ENCODE data around the gene SLC12A7. TPM values are rescaled to one million over a fixed set of nuclear protein-coding genes. Genes with fewer than 3 reads are reported as not detected.

SLC12A7 gene
- total RNA-seq, 2 donors from 2014 or later = 18.4 to 34.6 TPM

DNA sequence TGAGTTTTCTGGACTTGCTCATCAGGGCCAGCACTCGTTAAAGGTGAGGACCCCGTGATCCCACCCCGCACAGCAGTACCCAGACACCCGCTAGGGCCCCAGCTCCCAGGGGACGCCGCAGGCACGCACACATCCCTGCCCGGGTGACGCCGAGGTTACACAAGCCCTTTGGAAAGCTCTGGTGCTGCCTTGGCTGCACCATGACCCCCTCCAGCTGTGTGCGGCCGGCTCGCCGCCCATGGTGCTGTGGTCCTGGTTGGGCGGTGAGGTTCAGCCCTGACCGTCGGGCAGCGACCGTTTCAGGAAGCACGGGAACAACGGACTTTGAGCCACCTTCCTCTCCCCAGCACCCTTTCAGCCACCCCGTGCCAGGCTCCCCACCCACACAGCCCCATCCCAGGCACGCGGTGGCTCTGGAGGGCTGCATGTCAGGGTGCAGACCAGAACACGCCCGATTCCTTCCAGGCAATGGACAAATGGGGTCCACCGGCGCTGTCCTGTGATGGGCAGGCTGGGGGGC lies 7.5 kb upstream of the SLC12A7 start:
- H3K4me1 ChIP-seq (ENCODE audit: control insufficient read depth in 1 of 2, low read depth in 2 of 2) = no peaks in the 10 kb centered on the region
- no peak for DNase-seq (ENCODE audit: low spot score)
- TF ChIP-seq, protein P1, sequence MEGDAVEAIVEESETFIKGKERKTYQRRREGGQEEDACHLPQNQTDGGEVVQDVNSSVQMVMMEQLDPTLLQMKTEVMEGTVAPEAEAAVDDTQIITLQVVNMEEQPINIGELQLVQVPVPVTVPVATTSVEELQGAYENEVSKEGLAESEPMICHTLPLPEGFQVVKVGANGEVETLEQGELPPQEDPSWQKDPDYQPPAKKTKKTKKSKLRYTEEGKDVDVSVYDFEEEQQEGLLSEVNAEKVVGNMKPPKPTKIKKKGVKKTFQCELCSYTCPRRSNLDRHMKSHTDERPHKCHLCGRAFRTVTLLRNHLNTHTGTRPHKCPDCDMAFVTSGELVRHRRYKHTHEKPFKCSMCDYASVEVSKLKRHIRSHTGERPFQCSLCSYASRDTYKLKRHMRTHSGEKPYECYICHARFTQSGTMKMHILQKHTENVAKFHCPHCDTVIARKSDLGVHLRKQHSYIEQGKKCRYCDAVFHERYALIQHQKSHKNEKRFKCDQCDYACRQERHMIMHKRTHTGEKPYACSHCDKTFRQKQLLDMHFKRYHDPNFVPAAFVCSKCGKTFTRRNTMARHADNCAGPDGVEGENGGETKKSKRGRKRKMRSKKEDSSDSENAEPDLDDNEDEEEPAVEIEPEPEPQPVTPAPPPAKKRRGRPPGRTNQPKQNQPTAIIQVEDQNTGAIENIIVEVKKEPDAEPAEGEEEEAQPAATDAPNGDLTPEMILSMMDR (IDR thresholded peaks at IDR 0.05) = no peak

DNA sequence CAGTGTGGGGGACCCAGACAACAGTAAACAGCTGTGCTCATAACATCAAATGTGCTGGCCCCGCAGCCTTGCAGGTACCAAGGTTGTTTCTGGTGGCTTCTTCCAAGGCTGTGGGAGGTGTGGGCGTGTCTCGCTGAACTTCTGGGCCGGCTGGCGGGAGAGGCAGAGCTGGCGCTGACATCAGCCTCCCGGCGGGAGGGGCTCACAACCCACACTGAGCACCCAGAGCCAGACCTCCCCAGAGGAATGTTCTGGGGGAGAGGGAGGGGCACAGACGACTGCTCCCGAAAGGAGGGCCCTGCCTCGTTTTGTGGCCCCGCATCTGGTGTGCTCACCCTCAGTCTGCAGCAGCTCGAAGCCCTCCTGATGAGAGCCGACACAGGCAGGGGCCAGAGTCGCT lies 6.9 kb upstream of the SLC12A7 start:
- no peaks in the 10 kb centered on the region for H3K36me3 ChIP-seq
- TF ChIP-seq, protein P1 (IDR thresholded peaks at IDR 0.05) = no peak
- H3K9me3 ChIP-seq = no peaks in the 10 kb centered on the region
- no peaks in the 10 kb centered on the region for H3K27me3 ChIP-seq (replicated peaks; ENCODE audit: insufficient read depth)
- no peak overlapping the region for H3K27ac ChIP-seq
- no peak overlapping the region for H3K4me3 ChIP-seq
- DNase-seq (ENCODE audit: low spot score) = no peak
- ATAC-seq (ENCODE audit: insufficient number of reproducible peaks, low FRiP score, low read depth) = no peak
- no peaks in the 10 kb centered on the region for H3K4me1 ChIP-seq (ENCODE audit: control insufficient read depth in 1 of 2, low read depth in 2 of 2)

More for the DNA sequence above, 7.5 kb upstream of the SLC12A7 start:
- H3K36me3 ChIP-seq = no peaks in the 10 kb centered on the region
- no peak for ATAC-seq (ENCODE audit: insufficient number of reproducible peaks, low FRiP score, low read depth)
- H3K27ac ChIP-seq = no peak overlapping the region
- H3K4me3 ChIP-seq = no peak overlapping the region
- H3K27me3 ChIP-seq (replicated peaks; ENCODE audit: insufficient read depth) = no peaks in the 10 kb centered on the region
- no peaks in the 10 kb centered on the region for H3K9me3 ChIP-seq

DNA sequence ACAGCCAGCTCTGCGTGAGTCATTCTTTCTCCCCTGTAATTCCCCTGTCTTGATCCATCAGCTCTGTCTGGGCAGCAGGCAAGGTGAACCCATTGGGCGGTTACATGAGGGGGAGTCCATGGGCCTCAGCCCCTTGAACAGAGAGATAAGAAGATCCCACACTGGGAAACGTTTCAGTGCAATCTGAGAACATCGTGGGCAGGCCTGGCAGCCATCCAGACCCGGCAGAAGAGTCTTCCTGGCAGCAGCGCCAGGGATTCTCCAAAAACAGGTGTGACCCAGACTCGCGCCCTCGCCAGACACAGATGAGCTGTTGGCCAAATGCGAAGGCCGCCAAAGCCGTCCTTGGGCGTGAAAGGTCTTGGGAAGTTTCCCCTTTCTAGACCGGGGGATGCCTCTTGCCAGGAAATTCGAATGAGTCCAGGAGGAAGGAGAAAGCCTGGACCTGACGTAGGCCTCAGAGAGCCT lies 6.4 kb upstream of the SLC12A7 start:
- H3K4me3 ChIP-seq = no peak overlapping the region
- DNase-seq (ENCODE audit: low spot score) (no peak), ATAC-seq (ENCODE audit: insufficient number of reproducible peaks, low FRiP score, low read depth) (no peak)
- TF ChIP-seq, protein P1 (IDR thresholded peaks at IDR 0.05) = no peak
- H3K9me3 ChIP-seq = no peaks in the 10 kb centered on the region
- H3K4me1 ChIP-seq (ENCODE audit: control insufficient read depth in 1 of 2, low read depth in 2 of 2) = no peaks in the 10 kb centered on the region
- H3K27ac ChIP-seq = no peak overlapping the region
- no peaks in the 10 kb centered on the region for H3K36me3 ChIP-seq
- no peaks in the 10 kb centered on the region for H3K27me3 ChIP-seq (replicated peaks; ENCODE audit: insufficient read depth)

DNA sequence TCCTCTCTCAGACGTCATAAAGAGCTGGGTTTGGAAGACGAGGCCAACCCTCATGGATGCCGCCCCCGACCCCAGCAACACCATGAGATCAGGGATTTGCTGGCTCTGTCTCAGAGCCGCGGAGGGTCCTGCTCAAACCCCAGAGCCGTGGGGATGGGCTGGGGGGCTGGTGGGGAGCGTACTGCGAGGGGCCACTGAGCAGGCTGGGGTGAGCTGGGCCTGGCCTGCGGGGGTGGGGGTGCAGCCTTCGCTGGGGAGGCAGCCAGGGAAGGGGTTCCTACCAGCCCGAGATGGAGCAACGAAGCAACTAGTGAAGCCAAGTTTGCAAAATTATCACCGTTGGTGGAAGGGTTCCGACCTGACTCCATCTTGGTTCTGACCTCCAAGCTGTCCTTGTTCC lies 5.1 kb upstream of the SLC12A7 start:
- ATAC-seq (ENCODE audit: insufficient number of reproducible peaks, low FRiP score, low read depth) (no peak), DNase-seq (ENCODE audit: low spot score) (no peak)
- TF ChIP-seq, protein P1 (IDR thresholded peaks at IDR 0.05) = no peak
- Histone ChIP-seq H3K4me3 (no peak overlapping the region), H3K27me3 (replicated peaks; ENCODE audit: insufficient read depth) (no peaks in the 10 kb centered on the region), H3K9me3 (no peaks in the 10 kb centered on the region), H3K4me1 (ENCODE audit: control insufficient read depth in 1 of 2, low read depth in 2 of 2) (no peaks in the 10 kb centered on the region), H3K36me3 (no peaks in the 10 kb centered on the region), H3K27ac (no peak overlapping the region)

DNA sequence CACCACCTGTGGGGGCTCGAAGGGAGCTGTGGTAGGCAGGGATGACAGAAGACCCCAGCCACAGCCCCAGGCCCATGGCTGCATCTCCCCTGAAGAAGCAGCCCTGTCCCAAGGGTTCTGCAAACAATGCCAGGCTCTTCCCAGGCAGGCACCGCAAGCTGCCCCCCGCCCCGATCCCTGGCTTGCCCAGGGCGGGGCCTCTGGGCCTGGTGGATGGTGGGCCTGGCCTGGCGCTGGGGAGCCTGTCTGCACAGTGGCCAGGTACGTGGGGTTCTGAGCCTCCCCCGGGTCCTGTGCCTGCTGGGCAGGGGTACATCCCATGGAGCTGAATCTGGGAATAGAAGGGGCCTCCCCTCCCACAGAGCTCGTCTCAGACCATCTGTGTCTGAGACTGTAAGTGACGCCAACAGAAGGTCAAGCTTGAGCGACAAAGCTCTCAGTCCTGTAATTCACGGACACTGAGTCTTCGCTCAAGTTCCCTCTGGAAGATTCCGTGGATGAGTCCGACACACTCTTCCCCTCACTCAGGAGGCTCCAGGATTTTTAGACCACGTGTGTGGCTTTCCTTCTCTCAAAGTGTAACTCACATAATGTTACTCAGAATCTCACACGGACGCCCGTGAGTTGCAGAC lies 4.4 kb upstream of the SLC12A7 start:
- TF ChIP-seq, protein P1 (IDR thresholded peaks at IDR 0.05) = no peak
- Histone ChIP-seq H3K27ac (no peak overlapping the region), H3K4me1 (ENCODE audit: control insufficient read depth in 1 of 2, low read depth in 2 of 2) (no peaks in the 10 kb centered on the region), H3K27me3 (replicated peaks; ENCODE audit: insufficient read depth) (no peaks in the 10 kb centered on the region), H3K9me3 (no peaks in the 10 kb centered on the region), H3K36me3 (no peaks in the 10 kb centered on the region), H3K4me3 (no peak overlapping the region)
- ATAC-seq (ENCODE audit: insufficient number of reproducible peaks, low FRiP score, low read depth) = no peak
- no peak for DNase-seq (ENCODE audit: low spot score)
